ENCODE data around the gene CCDC9B.
A peak's percentile ranks its signal among the peaks of the same experiment; 100 is the strongest.

The CCDC9B gene

GRCh38 chr15:40325188-40325587 lies 15.6 kb downstream of the CCDC9B start:
- Histone ChIP-seq H3K79me2 (ENCODE audit: insufficient read depth, low read length) (no peaks in the 10 kb centered on the region), H3K27ac (ENCODE audit: low read length) (no peak overlapping the region), H2AFZ (ENCODE audit: low read depth, low read length) (no peak overlapping the region), H3K9me3 (ENCODE audit: insufficient read depth, low read length, severe bottlenecking) (no peaks in the 10 kb centered on the region), H3K36me3 (ENCODE audit: insufficient read depth, low read length) (peaks cover 5% of the 10 kb centered on the region; the same call in 1 of the 2 replicates), H3K9ac (ENCODE audit: low read depth, low read length) (peak overlapping the region; percentile 61; the same call in 1 of the 2 replicates), H3K27me3 (ENCODE audit: insufficient read depth, low read length, poor library complexity) (no peaks in the 10 kb centered on the region), H3K4me2 (ENCODE audit: insufficient read depth, low read length) (peak overlapping the region; percentile 94), H4K20me1 (ENCODE audit: insufficient read depth, low read length) (no peaks in the 10 kb centered on the region), H3K4me3 (ENCODE audit: low read depth in 1 of 2, low read length in 2 of 2) (peak overlapping the region in 1 of 2 experiments; percentile 75; a peak in 2 of 4 replicates), H3K4me1 (ENCODE audit: insufficient read depth, low read length) (peaks cover 31% of the 10 kb centered on the region)
- no peak for TF ChIP-seq EZH2 (IDR thresholded peaks at IDR 0.05; ENCODE audit: borderline replicate concordance, low read depth, low read length, severe bottlenecking)
- TF ChIP-seq, protein P1, sequence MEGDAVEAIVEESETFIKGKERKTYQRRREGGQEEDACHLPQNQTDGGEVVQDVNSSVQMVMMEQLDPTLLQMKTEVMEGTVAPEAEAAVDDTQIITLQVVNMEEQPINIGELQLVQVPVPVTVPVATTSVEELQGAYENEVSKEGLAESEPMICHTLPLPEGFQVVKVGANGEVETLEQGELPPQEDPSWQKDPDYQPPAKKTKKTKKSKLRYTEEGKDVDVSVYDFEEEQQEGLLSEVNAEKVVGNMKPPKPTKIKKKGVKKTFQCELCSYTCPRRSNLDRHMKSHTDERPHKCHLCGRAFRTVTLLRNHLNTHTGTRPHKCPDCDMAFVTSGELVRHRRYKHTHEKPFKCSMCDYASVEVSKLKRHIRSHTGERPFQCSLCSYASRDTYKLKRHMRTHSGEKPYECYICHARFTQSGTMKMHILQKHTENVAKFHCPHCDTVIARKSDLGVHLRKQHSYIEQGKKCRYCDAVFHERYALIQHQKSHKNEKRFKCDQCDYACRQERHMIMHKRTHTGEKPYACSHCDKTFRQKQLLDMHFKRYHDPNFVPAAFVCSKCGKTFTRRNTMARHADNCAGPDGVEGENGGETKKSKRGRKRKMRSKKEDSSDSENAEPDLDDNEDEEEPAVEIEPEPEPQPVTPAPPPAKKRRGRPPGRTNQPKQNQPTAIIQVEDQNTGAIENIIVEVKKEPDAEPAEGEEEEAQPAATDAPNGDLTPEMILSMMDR (IDR thresholded peaks at IDR 0.05; ENCODE audit: borderline replicate concordance, extremely low read depth, low read length, poor library complexity, severe bottlenecking), result no peak
- ATAC-seq (ENCODE audit: insufficient read depth, low read depth), result no peak
- DNase-seq, result no peak

- ATAC-seq (ENCODE audit: insufficient read depth, low read depth), result no peak
- H3K79me2 ChIP-seq (ENCODE audit: insufficient read depth, low read length), result no peaks in the 10 kb centered on the region
- peaks cover 31% of the 10 kb centered on the region for H3K4me1 ChIP-seq (ENCODE audit: insufficient read depth, low read length)
- H3K27me3 ChIP-seq (ENCODE audit: insufficient read depth, low read length, poor library complexity), result no peaks in the 10 kb centered on the region
- no peaks in the 10 kb centered on the region for H3K9me3 ChIP-seq (ENCODE audit: insufficient read depth, low read length, severe bottlenecking)
- peaks cover 5% of the 10 kb centered on the region; the same call in 1 of the 2 replicates for H3K36me3 ChIP-seq (ENCODE audit: insufficient read depth, low read length)
- TF ChIP-seq, protein P1 (IDR thresholded peaks at IDR 0.05; ENCODE audit: borderline replicate concordance, extremely low read depth, low read length, poor library complexity, severe bottlenecking), result no peak
- no peak for TF ChIP-seq EZH2 (IDR thresholded peaks at IDR 0.05; ENCODE audit: borderline replicate concordance, low read depth, low read length, severe bottlenecking)
- H3K9ac ChIP-seq (ENCODE audit: low read depth, low read length), result peak overlapping the region; percentile 61
- peak overlapping the region; percentile 64 for H2AFZ ChIP-seq (ENCODE audit: low read depth, low read length)
- H3K4me3 ChIP-seq (ENCODE audit: low read depth in 1 of 2, low read length in 2 of 2), result peak overlapping the region; percentile 25 to 75; a peak in 3 of 4 replicates
- no peak overlapping the region for H3K27ac ChIP-seq (ENCODE audit: low read length)
- peak; percentile 15 for DNase-seq
- peak overlapping the region; percentile 94 for H3K4me2 ChIP-seq (ENCODE audit: insufficient read depth, low read length)
- H4K20me1 ChIP-seq (ENCODE audit: insufficient read depth, low read length), result no peaks in the 10 kb centered on the region
These were observed 16.5 kb downstream of the CCDC9B start for GRCh38 chr15:40323953-40324937.

DNA sequence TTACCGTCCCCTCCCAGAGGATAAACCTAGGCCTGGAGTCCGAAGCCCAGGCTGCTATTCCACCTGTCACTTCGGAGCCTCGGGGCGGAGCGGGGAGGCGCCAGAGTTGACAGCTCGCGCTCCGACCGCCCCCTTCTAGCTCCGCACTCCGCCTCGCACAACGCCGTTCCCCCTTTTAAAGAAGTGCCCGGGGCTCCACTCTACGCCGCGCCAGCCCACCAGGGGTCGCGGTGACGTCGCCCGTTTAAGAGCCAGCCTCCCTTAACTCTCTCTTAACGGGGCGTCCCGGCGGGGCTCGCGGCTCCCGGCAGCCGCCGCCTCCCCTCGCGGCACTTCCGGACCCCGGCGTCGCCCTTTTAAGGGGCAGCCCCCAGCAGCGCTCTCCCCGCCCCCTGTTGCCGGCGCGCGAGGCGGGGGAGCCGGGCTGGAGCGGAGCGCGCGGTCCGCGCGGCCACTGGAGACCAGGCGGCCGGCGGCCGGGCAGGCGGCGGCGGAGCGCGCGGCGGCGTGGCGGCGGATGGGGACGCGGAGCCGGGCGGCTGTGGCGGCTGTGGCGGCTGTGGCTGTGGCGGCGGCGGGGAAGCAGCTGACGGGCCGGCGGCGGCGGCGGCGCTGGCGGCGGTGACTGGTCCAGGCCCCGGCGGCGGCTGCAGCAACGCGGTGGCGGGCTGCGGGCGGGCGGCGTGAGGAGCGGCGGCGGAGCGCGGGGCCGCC lies 17.3 kb downstream of the CCDC9B start, which contains the start of gene INAFM2:
TSS of gene INAFM2 (plus strand) at position 454 of the 714 bp plus-strand sequence. CDS start 364 bp downstream, outside the sequence.
- peak; percentile 98 for ATAC-seq (ENCODE audit: insufficient read depth, low read depth)

More for the DNA sequence above, 17.3 kb downstream of the CCDC9B start, which contains the start of gene INAFM2:
- Histone ChIP-seq H3K27me3 (ENCODE audit: insufficient read depth, low read length, poor library complexity) (no peaks in the 10 kb centered on the region), H3K4me2 (ENCODE audit: insufficient read depth, low read length) (peak within 1 kb of the TSS; percentile 94), H4K20me1 (ENCODE audit: insufficient read depth, low read length) (no peaks in the 10 kb centered on the region), H3K4me1 (ENCODE audit: insufficient read depth, low read length) (peaks cover 31% of the 10 kb centered on the region), H2AFZ (ENCODE audit: low read depth, low read length) (peak within 1 kb of the TSS; percentile 64), H3K27ac (ENCODE audit: low read length) (no peak within 1 kb of the TSS), H3K4me3 (ENCODE audit: low read depth in 1 of 2, low read length in 2 of 2) (peak within 1 kb of the TSS; percentile 25 to 75; a peak in 3 of 4 replicates), H3K36me3 (ENCODE audit: insufficient read depth, low read length) (peaks cover 5% of the 10 kb centered on the region; the same call in 1 of the 2 replicates), H3K79me2 (ENCODE audit: insufficient read depth, low read length) (no peaks in the 10 kb centered on the region), H3K9ac (ENCODE audit: low read depth, low read length) (peak within 1 kb of the TSS; percentile 61), H3K9me3 (ENCODE audit: insufficient read depth, low read length, severe bottlenecking) (no peaks in the 10 kb centered on the region)
- TF ChIP-seq, protein P1 (IDR thresholded peaks at IDR 0.05; ENCODE audit: borderline replicate concordance, extremely low read depth, low read length, poor library complexity, severe bottlenecking), result peak; percentile 61
- TF ChIP-seq EZH2 (IDR thresholded peaks at IDR 0.05; ENCODE audit: borderline replicate concordance, low read depth, low read length, severe bottlenecking), result no peak
- peak; percentile 95 for DNase-seq

Measured in DND-41 (cell line).